Right hindlimb (tissue), 1 donor: Measurements from ENCODE around the gene ANKRD28.
A peak's percentile ranks its signal among the peaks of the same experiment; 100 is the strongest.
"Not testable (repeated sequence)": the region's sequence is repeated elsewhere in the genome, so short reads cannot be mapped to it uniquely, and the experiment has no call there.

Experiments used
- DNase-seq: peaks from one replicate; pipeline ENCODE4 v3.0.0-alpha.2; 2018

The ANKRD28 gene

DNA sequence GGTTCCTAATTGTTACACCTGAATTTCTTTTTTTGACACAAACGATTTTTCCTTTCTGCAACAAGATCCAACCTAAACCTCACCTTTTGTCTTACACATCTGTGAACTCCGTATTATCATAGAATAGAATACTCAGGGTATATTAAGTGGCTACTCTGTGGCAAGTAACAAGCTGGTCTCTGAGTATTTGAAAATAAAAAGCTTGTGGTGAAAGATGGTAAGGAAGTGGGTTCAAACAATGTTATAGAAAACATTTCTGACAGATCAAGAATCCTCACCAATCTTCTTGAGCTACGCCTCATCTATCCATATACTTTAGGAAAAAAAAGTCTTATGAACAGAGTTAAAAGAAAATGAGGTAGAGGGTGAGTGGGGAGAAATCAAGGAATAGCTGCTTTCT is 3.5 kb upstream of the ANKRD28 start:
- no peak for DNase-seq

DNA sequence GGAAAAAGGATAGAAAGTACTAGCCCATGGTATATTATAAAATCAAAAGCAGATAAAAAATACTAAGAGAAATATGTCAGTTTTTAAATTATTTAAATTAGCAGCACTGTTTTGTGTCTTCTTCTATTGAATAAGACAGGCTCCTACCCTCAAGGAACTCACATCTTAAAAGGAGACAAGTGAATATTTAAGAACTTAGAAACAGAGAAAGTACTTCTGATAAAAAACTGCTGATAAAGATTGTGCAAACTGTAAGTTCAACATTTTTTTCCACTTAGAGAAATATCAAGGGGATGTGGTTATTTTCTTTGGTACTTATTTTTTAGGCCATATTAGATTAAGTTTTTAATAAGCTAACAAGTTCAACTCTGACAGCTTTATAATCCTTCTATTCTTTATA is 3.0 kb upstream of the ANKRD28 start:
- no peak for DNase-seq

DNA sequence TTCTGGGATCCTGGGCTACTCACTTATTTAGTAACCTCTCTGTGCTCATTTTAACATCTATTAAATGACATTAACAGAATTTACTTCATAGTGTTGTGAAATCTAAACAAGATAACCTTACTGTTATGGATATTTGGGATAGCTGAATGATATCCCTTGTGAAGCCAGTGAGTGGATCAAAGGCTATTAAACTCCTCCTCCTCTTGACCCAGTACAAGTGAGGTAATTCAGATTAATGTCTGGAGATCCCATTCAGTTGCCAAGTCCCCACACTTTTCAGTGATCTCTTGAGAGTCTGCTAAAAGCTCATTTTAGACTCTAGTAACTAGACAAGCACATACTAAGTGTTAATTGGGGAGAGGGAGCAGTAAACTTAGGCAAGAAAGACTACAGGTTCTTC is 2.5 kb upstream of the ANKRD28 start:
- DNase-seq = no peak

DNA sequence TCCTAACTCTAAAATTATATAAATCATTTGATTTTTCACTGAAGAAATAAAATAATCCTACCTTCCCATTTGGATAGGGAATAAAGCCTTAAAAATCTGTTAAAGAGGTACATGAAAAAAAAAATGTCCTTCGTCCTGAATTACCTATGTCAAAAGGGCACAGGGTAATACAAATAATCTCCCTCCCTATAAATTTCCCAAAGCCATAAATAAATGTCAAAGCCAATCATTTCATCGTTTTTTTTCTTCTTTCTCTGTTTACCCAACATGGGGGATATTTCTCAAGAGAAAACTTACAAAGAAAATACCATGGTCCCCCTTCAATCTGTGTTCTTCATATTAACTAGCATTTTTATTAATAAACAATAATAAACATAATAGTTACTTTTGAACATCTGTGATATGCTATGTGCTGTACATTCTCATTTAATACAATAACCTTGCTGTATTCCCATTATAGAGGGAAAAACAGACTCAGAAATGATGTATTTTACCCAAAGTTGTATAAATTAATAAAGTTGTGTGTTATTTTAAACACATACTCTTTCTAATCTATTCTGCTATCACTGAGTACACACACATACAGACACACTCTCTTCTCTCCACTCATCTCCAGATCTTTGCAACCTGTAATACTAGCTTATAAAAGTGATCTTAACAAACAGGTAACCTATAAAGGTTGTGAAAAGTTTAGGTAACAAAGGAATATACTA is 910 bp upstream of the ANKRD28 start:
- DNase-seq = no peak

DNA sequence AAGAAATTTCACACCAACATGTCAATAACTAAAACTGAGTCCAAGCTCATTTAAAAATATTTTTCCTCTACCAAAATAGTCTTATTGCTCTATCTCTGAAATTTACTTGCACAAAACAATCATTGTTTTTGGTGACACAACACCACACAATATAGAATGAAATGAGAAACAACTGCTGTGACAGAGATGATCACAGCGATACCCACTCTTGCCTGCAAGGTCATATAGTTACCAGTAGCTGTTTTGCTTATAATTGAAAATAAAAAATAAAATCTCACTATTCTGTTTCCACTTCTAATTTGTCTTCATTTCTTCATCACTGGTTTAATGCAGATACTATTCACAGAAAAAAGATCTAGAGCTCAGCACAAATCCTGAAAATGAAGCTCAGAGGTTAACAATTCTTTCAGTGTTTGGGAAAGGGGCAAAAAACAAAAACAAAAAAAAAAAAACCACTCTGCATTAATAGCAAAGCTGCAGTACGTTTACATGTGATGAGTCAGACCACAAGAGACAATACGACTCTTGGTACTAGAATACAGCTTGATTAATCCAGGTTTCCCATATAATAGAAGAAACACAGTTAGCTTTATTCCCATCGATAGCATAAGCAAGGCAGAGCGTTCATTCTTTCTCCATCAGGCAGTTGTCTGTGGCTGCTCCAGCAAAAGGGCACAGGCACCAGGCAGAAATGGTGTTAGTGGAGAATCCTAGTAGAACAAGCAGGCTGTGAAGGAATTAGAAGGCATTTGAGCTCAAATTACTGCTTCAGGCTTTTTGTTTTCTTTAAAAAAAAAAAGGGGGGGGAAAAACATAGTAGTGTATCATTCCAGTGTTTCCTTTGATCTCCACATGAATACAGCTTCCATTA is 773 bp downstream of the ANKRD28 start:
- peak; percentile 53 for DNase-seq

DNA sequence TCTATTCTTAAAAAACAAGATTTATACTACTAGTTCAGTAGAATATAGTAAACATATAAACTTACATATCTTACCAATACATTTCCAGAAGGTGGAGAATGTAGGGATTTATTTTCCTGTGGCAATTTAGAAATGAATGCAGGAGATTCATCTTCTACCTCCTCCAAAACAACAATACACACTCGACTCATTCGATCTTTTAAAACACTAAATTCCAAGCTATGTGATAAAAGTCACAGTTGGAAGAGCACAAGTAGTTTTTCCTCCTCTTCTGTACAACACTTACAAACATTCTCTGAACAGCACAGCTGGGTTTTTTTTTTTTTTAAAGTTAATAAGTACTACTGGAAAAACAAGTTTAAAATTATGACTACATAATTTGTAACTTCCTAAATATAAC is 1.4 kb downstream of the ANKRD28 start:
- DNase-seq = no peak

DNA sequence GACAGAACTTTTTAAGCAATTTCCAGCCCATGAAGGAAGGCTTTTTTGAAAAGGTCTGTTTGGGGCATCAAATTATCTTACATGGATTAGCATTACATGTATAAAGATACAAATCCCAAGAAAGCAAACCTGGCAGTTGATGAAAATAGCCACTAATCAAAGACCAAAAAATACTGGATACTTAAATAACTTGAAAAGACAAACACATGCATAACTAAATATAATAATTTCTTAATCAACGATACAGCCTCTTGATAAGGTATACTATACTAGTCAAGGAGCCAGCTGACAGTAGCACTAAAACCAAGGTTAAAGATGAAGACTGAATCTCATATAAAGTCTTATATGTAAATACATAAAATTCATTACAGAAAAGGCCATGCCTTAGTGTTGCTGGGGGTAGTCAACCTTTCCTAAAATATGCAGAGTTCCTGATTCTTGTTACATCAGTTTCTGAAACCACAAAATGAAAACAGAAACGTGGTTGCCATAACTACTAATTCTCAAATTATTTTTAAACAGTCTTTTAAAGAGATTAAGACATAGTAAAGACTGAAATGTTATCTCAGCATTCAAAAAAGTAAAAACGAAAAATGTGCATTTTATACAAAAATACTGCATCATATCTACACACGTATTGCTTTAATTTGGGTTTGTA is 2.0 kb downstream of the ANKRD28 start:
- no peak for DNase-seq

DNA sequence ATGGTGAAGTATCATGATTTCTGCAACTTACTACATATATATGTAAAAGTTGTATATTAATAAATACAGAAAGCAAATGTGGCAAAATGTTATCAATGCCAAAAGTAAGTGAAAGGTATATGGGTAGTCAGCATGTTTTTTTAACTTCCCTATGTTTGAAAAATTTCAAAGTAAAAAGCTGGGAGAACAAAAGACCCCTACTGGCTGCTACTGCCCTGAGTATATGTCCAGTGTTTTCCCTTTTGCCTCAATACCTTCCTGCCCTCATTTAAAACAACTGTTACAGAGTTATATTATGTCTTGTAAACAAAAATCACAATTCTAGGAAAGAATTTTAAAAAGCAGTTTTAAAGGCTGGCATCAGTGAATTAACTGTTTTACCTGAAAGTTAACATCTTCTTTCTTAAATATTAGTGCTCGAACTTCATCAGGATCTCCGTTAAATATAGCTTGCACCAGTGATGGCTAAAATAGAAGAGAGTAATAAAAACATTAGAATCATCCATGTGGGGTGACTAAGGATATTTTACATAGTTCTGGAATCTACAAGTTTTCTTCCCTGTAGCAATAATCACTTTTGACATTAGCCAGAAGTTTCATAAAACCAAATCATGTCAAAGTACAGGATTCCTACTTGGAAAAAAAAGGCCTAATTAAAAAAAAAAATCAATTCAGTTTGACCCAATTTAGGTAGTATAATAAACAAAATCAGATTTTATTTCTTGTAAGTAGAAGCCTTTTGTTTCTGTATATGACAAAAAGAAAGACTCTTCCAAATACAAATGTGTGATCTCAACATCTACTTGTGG is 2.7 kb downstream of the ANKRD28 start:
- no peak for DNase-seq

DNA sequence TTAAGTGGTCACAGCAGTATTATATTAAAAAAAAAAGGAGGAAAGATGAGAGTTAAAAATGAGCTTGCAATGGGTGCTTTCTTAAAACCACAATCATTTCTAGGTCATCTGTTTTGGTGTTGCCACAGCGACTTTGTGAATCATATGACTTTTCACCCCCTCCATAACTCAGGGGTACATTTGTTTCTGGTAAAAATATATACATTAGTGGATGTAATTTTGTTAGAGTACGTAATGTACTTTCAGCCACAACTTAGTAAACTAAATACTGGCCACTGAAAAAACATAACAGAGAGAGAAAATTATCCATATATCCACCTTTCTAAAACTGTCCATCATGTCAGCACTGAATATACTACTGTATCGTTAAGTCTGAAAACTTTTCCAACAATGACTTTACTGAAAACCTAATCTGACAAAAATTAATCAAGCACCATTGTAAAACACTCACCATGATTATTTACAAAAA is 3.4 kb downstream of the ANKRD28 start:
- DNase-seq = no peak

DNA sequence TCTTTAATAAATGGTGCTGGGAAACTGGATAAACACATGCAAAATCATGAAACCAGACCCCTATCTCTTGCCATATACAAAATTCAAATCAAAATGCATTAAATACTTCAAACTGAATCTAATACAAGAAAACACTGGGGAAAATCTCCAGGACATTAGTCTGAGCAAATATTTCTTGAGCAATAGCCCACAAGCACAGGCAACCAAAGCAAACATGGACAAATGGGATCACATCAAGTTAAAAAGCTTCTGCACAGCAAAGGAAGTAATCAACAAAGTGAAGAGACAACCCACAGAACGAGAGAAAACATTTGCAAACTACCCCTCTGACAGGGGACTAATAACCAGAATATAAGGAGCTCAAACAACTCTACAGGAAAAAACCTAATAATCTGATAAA is 6.3 kb downstream of the ANKRD28 start:
- no peak for DNase-seq

DNA sequence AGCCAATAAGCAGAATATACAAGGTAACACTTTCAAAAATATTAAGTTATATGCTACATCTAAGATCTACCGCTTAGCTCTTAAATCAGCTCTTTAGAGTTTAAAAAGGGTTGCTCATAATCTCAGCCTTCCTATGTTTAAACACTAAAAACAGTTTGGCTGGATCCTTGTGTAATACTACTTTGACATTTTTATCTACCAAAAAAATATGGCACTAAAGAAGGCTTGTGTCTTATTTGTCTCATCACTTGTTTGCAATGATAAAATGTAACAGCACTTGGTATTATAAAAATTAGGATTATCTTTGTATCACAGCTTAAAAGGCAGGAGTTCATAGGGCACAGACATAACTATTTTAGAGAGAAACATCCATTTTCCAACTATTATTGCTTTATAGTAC is 9.8 kb downstream of the ANKRD28 start:
- DNase-seq = no peak

DNA sequence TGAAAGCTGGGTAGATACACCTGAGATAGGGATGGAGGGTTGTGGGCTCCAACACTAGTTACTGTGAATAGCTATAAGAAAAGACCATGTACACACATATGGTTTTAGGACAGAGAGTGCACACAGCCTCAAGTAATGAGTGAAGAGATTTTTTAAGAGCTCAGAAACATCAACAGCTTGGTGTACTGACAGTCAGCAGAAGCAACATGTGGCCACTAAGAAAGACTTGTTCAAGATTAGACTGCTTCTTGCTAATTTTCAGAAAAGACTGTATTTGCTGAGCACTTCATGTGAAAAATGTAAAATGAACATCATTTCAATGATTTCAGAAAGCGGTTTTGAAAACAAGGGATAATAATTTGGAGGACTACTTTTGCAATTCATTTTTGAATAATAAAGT is 10.3 kb downstream of the ANKRD28 start:
- no peak for DNase-seq

DNA sequence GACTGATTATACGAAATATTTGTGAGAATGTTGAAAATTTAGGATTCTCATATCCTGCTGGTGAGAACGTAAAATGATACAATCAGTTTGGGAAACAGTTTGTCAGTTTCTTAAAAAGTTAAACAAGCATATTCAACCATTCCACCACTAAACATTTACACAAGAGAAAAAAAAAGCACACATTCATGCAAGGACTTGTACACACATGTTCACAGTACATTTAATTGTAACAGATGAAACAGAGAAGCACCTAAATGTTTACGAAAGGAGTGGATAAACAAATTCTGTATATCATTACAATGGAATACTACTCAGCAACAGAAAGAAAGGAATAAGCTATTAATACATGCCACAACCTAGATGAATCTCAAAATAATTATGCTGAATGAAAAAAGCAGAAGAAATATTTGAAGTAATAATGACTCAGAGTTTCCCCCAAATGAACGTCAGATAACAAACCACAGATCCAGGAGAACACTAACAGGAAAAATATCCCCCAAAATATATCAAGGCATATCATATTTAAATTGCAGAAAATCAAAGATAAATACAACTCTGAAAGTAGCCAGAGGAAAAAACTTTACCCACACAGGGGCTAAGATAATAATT is 14.3 kb downstream of the ANKRD28 start:
- DNase-seq = no peak

DNA sequence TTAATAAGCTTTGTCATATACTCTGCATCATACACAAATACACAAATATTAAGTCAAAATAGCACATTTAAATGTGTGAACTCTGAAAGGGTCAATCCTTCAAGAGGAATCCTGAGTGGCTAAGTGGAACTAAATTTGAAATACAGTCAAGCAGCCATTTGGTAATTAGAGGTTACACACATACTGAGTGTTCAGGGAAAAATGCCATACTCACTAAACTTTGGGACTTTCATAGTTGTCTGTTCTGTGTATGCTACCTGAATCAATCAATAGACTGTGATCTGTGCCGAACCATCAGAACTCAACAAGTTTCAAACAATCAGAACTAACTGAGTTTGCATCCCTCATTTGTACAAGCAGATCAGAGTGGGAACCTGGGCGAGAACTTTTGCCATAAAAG is 15.3 kb downstream of the ANKRD28 start:
- no peak for DNase-seq

DNA sequence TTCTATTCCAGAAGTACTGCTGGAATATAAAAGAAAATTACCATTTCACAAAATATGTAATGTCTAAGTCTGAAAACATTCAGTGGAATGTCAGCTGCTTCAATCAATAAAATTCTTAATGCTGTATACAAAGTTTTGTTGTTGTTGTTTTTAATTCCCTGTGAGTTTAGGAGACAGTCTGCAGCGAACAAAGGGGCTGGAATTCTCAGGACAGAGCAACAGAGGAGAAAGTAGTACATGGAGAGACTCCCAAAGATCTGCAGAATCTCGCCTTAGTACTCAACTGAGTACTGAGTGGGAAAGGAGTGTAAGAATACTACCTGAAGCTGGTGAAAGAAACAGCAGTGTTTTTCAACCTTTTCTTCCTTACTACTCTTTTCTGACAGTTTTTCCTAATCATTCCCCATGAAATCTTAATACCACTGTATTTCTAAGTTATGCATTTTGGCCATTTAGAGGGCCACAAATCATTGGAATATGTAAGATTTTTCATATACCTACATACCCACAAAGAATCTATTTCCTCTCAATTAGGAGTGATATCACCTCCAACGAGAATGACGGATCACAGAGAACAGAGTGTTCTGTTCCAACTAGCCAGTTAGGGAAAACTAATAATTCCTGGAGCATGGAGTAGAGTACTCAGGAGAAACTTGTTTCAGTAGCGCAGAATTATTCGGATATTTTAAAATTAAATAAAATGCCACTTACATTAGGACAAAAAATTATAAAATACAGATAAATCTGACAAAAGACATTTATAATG is 16.0 kb downstream of the ANKRD28 start:
- DNase-seq = no peak

DNA sequence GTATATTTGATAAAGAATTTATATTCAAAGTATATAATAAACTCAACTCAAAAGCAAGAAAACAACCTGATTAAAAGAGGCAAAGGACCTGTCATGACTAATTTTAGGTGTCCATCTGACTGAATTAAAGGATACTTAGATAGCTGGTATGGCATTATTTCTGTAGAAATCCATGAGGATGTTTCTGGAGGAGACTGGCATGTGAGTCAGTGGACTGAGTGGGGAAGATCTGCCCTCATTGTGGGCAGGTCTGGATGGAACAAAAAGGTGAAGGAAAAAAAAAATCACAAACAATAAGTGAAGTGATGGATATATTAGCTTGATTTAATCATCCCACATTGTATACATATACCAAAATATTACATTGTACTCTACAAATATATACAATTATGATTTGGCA is 16.6 kb downstream of the ANKRD28 start:
- DNase-seq = no peak

DNA sequence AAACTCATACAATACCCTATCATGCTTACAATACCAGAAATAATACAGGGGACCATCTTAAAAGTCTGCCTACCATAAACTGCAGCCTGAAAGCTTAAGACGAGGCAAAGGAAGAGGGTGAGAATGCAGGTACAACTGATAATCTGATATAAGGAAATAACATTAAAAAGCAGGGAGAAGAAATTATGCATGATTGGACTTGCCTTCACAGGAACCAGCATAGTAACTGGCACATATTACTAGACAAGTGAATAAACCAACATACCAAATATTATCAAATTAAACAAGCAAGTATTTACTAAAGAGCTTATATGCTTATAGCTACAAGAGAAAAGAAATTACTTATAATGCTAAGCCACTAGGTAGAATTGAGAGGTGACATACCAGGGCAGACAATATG is 18.7 kb downstream of the ANKRD28 start:
- no peak for DNase-seq

DNA sequence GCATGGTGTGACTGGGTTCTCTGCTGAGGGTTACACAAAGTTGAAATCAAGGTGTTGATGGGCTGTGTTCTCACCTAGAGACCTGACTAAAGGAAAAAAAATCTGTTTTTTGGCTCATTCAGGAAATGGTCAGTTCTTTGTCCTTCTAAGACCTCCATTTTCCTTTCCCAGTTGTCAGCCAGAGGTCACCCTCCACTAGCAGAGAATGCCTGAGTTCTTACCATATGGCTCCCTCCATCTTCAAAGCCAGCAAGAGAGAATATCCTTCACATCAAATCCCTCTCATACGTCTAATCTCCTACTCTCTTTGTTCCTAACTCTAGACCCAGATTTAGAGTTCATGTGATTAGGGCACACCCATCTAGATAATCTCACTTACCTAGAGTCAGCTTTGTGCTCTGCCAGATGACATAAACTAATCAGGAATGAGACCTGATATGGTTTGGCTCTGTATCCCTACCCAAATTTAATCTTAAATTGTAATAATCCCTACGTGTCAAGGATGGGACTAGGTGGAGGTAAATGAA is 19.4 kb downstream of the ANKRD28 start:
- no peak for DNase-seq

DNA sequence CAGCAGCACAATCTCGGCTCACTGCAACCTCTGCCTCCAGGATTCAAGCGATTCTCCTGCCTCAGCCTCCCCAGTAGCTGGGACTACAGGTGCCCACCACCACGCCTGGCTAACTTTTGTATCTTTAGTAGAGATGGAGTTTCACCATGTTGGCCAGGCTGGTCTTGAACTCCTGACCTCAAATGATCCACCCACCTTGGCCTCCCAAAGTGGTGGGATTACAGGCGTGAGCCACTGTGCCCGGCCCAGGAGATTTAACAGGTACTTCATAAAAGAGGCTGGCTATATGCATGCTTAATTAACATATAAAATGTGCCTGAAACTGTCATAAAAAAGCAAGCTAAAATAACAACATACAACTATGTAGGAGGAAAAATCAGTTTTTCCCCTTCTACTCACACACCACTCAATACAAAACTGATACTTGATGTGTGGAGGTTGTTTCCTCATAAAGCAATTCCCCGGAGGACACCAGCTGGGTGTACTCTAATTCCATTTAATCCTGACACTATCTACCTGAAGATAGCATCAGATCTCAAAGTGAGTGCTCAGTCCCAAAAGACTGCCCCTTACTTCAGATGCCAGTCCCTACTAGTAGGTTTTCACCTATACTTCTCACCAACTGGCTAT is 22.7 kb downstream of the ANKRD28 start:
- not testable (repeated sequence) for DNase-seq

DNA sequence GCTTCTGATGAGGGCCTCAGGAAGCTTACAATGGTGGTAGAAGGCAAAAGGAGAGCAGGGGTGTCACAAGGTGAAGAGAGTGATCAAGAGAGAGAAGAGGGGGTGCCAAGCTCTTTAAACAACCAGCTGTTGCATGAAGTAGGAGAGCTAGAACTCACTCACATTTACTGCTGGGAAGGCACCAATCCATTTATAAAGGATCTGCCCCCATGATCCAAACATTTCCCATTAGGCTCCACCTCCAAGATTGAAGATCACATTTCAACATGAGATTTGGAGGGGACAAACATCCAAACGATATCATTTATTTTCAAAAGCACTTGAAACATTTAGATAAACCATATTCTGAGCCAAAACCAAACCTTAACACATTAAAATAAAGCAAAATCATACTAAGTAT is 26.3 kb downstream of the ANKRD28 start:
- DNase-seq = no peak
